Kidney (tissue), 14 donors: ENCODE measurements around the gene AMDHD1. TPM values are rescaled to one million over a fixed set of nuclear protein-coding genes. Genes with fewer than 3 reads are reported as not detected.

Experiments
- DNase-seq, 5 donors: peaks; one replicate each; pipeline ENCODE4 v3.0.0-alpha.2; 2013 to 2020
- FAIRE-seq: peaks from 2 replicates; lab custom pipeline; 2012; peaks lifted over from hg19 to GRCh38; lab: Jason Lieb, UNC
- H3K27ac ChIP-seq, 2 donors: one replicate each; pipeline ENCODE4 v1.7.0; 2013; ENCODE audit warnings: low read depth in 2 of 2, low read length in 2 of 2, inconsistent platforms in 1 of 2
- H3K27me3 ChIP-seq: one replicate; pipeline ENCODE4 v1.7.1; 2013; ENCODE audit warnings: low read length, inconsistent platforms; ENCODE audit not compliant: control insufficient read depth, insufficient read depth
- H3K36me3 ChIP-seq, 3 donors: one replicate each; pipeline versions ENCODE4 v1.7.0 to v1.7.1; 2013; ENCODE audit warnings: low read length in 3 of 3, control low read depth in 1 of 3, inconsistent platforms in 1 of 3; ENCODE audit not compliant: insufficient read depth in 3 of 3, control insufficient read depth in 2 of 3
- H3K4me1 ChIP-seq, 3 donors: one replicate each; pipeline versions ENCODE4 v1.7.0 to v1.7.1; 2013; ENCODE audit warnings: low read length in 3 of 3, inconsistent platforms in 1 of 3, low read depth in 1 of 3; ENCODE audit not compliant: control insufficient read depth in 2 of 3, insufficient read depth in 2 of 3
- H3K4me3 ChIP-seq, 3 donors: one replicate each; pipeline versions ENCODE4 v1.7.0 to v1.8.1; 2013; ENCODE audit warnings: low read length in 3 of 3, control low read depth in 1 of 3, inconsistent platforms in 1 of 3
- H3K9ac ChIP-seq, 3 donors: one replicate each; pipeline versions ENCODE4 v1.7.0 to v1.7.1; 2013; ENCODE audit warnings: low read length in 3 of 3, control low read depth in 1 of 3, inconsistent platforms in 1 of 3
- H3K9me3 ChIP-seq, 3 donors: one replicate each; pipeline versions ENCODE4 v1.7.0 to v1.7.1; 2013; ENCODE audit warnings: low read length in 3 of 3, control low read depth in 1 of 3, inconsistent platforms in 1 of 3; ENCODE audit not compliant: control insufficient read depth in 2 of 3, insufficient read depth in 1 of 3
- CTCF ChIP-seq: IDR thresholded peaks from 3 replicates; pipeline ENCODE4 v1.5.1; 2012; ENCODE audit warnings: mild to moderate bottlenecking, moderate library complexity, borderline replicate concordance; ENCODE audit not compliant: insufficient read depth; ENCODE audit errors: extremely low read depth
- intact Hi-C: fragments of 100-400 bp; cut with DNase I; formaldehyde crosslinking; loops from one replicate; pipeline ENCODE4 v1.11.1; 2022
- polyA plus RNA-seq: library from polyadenylated mRNA; stranded (reverse); fragments of 350-450 nt; fragmentation: Illumina TruSeq; extraction: RNeasy Lipid Tissue Mini Kit (QIAGEN cat#74804); gene quantifications from one replicate; pipeline ENCODE4 v1.2.3, GENCODE V29; 2014; ENCODE audit warnings: low read depth, low replicate concordance; ENCODE audit not compliant: insufficient read depth
- total RNA-seq: library from RNA; stranded (reverse); fragmentation: NEBNext Ultra II Directional; extraction: Animal tissue kit (Norgen Biotek cat#: 25700); gene quantifications from one replicate; pipeline ENCODE4 v1.2.1, GENCODE V29; 2021
- donor health status: control.
- donor health status: control.
- donor health status: control.
- donor health status: control.
- donor health status: control.
- donor health status: DM: yes; HTN: yes; CAD: no.
- donor health status: Normal renal cell carcinoma (clear cell type).

AMDHD1 gene
- total and polyA plus RNA-seq, 2 donors from 2014 or later, result 1.2 to 5.9 TPM

- no peaks in the 10 kb centered on the region for H3K36me3 ChIP-seq
- DNase-seq, result no peak
- H3K4me3 ChIP-seq, result no peak overlapping the region
- no peaks in the 10 kb centered on the region for H3K9me3 ChIP-seq
- no peak overlapping the region for H3K9ac ChIP-seq
- H3K27me3 ChIP-seq, result no peaks in the 10 kb centered on the region
- FAIRE-seq, result no peak
- no peak for TF ChIP-seq CTCF
- intact Hi-C loops, result no loop called here
- no peak overlapping the region for H3K27ac ChIP-seq
- no peaks in the 10 kb centered on the region for H3K4me1 ChIP-seq
Observed at GRCh38 chr12:95951515-95951914, 8.4 kb downstream of the AMDHD1 start.

- Histone ChIP-seq H3K4me1 (no peaks in the 10 kb centered on the region), H3K9me3 (no peaks in the 10 kb centered on the region), H3K27me3 (no peaks in the 10 kb centered on the region), H3K9ac (no peak overlapping the region), H3K27ac (no peak overlapping the region), H3K36me3 (no peaks in the 10 kb centered on the region), H3K4me3 (no peak overlapping the region)
- FAIRE-seq (no peak), DNase-seq (no peak)
- intact Hi-C loops, result no loop called here
- no peak for TF ChIP-seq CTCF
Observed at GRCh38 chr12:95953000-95953399, 9.9 kb downstream of the AMDHD1 start.

- FAIRE-seq (no peak), DNase-seq (no peak)
- Histone ChIP-seq H3K27ac (no peak overlapping the region), H3K9me3 (no peaks in the 10 kb centered on the region), H3K27me3 (no peaks in the 10 kb centered on the region), H3K4me3 (no peak overlapping the region), H3K4me1 (no peaks in the 10 kb centered on the region), H3K9ac (no peak overlapping the region), H3K36me3 (no peaks in the 10 kb centered on the region)
- intact Hi-C loops, result no loop called here
- TF ChIP-seq CTCF, result no peak
Observed at GRCh38 chr12:95955549-95956159, 12.5 kb downstream of the AMDHD1 start.
